GM21786 (cell line): Measurements from ENCODE around the gene KLHL2.

Experiments used
- ATAC-seq: cut with Tn5 transposase; IDR thresholded peaks from one replicate; pipeline ENCODE4 v1.9.1; 2021; ENCODE audit not compliant: unreplicated experiment

KLHL2 gene

DNA sequence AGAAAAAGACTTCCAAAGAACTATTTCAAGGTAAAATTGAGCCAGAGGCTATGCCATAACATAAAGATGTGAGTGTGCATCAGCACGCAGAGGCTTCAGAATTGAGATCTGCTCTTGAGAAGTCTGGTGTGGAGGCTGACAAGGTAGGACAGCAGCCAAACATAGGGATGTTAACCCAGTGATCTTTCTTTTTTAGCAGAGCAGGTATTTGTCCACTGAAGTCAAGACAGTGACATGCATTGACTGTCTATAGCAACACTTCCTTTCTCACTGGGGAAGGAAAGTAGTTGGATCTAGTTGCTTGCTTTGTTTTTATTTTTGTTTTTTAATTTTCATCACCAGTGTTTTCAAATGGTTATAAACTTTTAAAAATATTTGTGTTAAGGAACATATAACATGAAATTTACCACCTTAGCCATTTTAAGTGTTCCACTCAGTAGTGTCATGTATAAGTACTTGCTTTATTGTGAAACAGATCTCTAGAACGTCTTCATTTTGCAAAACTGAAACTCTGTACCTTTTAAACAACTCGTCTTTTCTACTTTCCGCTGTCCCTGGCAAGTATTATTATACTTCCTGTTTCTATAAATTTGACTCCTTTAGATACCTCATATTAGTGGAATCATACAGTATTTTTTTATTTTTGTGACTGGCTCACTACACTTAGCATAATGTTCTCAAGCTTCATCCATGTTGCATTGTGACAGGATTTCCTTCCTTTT lies 79.4 kb downstream of the KLHL2 start:
- peak; percentile 82 for ATAC-seq

DNA sequence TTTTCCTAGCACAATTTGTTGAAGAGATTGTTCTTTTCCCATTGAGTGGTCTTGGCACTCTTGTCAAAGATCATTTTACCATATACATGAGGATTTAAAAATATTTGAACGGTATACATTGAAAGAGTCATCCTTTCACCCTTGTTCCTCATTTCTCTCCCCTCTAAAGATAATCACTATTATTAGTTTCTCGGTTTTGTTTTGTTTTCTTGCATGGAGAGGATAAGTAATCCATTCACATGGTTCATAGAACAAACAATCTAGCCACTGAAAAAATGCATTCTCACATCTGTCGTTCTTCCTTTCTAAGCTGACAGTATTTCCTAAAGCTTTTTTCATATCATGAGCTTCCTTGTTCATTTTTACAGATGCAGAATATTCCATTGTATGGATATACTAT lies 80.9 kb downstream of the KLHL2 start:
- ATAC-seq: peak; percentile 58

DNA sequence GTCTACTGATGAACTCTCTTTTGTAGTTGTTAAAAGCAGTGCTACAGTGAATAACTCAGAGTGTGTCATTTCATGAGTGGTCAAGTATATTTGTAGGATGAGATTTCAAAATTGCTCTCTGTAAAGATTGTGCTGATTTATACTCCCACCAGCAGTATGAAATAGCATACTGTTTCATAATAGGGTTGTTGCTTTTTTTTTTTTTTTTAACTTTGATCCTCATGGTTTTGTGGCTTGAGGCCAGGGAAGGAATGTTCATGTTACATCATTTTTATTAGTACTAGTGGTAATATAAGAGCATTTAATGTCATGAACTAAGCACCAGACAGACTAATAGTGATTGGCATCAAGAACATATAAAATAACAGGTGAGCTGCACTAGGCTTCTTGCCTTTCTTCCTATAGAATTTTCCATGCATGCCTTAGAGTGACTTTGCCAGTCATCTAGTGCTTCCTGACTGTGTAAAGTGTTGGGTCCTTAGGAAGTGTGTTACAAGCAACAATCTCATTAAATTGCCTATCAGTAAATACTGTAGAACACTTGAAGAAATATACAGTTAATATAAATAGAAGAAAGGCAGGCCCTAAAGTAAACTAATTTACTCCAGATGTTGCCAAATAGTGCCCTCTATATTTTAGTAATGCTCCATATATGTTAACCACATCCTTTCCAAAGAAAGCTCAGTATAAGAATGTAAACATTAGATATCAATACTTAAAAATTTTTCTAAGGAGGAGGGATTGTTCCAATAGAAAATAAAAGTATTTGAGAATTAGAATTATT lies 81.5 kb downstream of the KLHL2 start:
- ATAC-seq: peak; percentile 17

GRCh38 chr4:165289423-165289785 lies 82.0 kb downstream of the KLHL2 start:
- no peak for ATAC-seq

- ATAC-seq: no peak
These were observed 85.7 kb downstream of the KLHL2 start for GRCh38 chr4:165293061-165293460.

DNA sequence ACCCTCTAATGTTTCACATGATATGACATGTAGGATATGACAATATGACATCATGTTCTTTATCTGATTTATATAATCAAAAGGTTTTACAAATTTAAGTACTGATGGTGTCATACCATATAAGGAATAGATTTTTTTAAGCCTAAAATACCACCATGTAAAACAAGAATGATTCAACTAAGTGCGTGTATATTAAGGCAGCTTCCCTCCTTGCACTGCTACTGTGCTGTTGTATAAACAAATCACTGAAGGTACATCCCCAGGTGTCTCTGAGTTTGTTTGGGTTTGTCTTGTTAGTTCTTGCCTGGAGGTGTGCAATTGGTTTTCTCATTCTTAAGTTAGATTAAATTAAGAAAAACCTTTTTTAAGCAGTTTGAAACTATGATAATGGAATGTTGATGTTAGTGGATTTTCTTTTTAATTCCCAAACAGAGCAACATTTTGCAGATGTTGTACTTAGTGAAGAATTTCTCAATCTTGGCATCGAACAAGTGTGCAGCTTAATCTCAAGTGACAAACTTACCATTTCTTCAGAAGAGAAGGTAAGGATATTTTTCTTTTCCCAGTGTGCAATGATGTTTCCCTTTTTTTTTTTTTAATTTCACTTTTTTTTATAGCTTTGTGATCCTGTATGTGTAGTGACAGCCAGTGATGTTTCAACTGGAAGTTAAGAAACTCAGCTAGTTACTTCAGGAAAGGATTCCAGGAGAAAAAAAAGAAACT lies 86.7 kb downstream of the KLHL2 start:
- ATAC-seq: no peak

- peak; percentile 94 for ATAC-seq
These were observed 87.5 kb downstream of the KLHL2 start for GRCh38 chr4:165294907-165295306.

- no peak for ATAC-seq
These were observed 90.3 kb downstream of the KLHL2 start for GRCh38 chr4:165297626-165298025.

GRCh38 chr4:165299399-165300060 lies 92.2 kb downstream of the KLHL2 start:
- ATAC-seq: no peak

DNA sequence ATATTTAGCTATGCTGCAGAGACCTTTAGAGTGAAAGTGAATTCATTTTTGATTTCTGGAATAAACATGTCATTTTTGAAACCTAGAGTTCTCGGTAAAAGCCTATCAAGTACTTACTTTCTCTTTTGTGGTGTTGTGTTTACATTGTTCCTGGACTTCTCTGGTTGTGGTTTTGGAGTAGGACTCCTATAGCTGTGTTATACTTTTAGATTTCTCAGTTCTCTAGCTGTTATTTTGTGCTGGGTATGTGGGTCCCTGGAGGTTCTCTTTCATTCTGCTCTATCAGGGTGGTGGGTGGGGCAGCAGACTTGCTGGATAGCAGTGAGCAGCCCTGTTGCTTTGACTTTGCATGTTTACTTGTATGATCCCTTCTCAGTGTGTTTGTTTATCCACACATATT lies 94.5 kb downstream of the KLHL2 start:
- peak; percentile 90 for ATAC-seq

DNA sequence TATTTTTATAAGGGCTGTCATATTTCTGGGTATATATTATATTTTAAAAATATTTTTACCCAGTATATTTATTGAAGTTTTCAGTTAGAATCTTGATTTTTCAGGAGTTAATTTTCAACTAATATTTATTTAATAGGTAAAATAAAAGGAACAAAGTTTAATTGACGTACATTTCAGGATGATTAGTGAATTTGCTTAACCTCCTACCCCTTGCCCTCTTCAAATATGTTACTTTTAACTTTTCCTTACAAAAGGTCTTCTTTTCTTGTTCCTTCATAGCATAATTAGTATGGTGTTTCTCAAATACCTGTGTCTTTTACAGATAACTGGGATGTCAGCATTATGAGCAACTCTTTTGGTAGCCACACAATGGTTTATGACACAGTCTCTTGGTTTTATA lies 95.3 kb downstream of the KLHL2 start:
- no peak for ATAC-seq

DNA sequence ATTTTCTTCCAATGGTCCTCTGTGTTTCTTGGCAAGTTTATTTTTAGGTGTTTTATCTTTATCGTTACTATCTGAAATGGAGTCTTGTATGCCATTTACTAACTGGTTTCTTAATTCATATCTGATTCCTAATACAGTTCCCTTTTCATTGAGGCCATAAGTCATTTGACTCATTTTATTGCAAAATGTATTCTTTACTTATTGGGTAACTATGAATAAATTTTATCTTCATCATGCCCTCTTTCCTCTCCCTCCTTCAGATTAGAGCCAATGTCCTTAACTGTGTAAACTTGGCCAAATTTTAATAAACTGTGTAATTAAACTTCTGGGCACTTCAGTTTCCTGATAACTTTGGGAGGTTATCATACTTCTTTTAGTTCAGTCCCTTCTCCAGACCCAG lies 100.8 kb downstream of the KLHL2 start:
- no peak for ATAC-seq

DNA sequence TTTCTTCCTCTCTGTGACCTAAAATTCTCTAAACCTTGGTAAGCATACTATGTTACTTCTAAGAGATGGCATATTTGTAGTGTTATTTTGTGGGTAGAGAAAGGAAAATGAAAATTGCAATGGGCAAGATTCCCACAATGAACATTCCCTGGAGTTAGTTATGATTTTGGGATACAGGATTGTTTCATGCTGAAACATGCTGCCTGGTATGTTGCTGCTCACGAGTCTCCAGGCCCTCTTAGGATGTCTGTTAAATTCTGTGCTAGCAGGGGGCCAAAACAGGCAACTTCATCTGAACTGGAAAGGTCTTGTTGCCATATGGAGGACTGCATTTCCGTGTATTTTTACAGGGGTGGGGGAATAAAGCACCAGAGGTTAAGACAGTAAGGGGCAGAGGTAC lies 101.2 kb downstream of the KLHL2 start:
- ATAC-seq: no peak

DNA sequence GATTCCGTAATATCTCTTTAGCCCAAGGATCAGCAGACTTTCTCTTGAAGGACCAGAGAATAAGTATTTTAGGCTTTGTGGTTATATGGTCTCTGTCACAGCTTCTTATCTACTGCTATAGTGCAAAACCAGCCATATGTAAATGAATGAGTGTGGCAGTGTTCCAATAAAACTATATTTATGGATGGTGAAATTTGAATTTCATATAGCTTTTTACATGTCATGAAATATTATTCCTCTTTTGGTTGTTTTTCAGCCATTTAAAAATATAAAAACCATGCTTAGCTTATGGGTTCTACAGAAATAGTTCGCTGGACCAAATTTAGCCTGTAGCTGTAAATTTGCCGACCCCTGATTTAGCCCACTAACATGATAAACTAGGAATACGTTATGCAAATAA lies 102.1 kb downstream of the KLHL2 start:
- ATAC-seq: no peak

GRCh38 chr4:165312506-165312905 lies 105.1 kb downstream of the KLHL2 start:
- no peak for ATAC-seq

DNA sequence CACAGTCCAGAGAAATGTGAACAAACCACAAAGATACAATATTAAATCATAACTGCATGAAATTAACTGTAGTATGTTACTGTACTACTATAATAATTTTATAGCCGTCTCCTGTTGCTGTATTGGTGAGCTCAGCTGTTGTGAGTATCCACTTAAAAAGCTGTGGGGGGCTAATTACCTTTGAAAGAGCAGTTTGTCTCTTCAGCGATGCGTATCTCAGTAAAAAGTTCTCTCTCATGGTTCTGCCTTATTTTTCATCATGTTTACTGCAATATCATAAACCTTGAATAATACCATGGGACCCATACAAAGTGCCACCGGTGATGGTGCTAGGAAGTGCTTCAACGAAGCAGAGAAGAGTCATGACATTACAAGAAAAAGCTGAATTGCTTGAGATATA lies 111.7 kb downstream of the KLHL2 start:
- no peak for ATAC-seq

DNA sequence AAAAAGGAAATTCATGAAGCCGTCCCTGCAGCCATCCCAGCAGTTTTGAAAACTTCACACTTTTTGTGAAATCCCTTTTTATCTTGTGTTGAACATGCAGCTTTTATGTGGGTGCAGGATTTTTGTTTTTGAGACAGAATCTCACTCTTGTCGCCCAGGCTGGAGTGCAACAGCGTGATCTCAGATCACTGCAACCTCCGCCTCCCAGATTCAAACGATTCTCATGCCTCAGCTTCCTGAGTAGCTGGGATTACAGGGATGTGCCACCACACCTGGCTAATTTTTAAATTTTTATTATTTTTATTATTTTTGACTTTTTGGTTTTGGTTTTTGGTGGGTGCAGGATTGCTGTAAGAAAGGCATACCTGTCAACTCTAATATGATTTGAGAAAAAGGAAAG lies 112.1 kb downstream of the KLHL2 start:
- ATAC-seq: no peak

- no peak for ATAC-seq
These were observed 117.0 kb downstream of the KLHL2 start for GRCh38 chr4:165324236-165324917.

DNA sequence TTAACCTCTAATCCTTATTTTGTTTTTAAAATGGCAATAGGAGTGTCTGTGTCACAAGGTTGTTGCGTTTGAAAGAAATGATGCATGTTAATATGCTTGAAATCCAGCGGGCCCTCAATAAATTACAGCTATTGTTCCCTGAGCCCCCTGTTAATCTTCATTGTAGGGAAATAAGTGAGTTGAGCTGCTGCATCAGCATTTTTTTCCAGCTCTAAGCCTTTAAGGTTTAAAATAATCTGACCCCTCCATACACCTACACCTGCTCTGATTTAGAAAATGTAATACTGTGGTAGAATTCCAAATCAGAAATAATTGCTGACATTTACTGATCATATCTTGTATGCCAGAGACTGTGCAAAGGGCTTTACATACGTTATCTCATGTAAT lies 117.5 kb downstream of the KLHL2 start:
- ATAC-seq: no peak

GRCh38 chr4:165325732-165326512 lies 118.6 kb downstream of the KLHL2 start:
- ATAC-seq: no peak
